Stimulated activated CD8-positive, alpha-beta memory T cell treated with anti-CD3 and anti-CD28 coated beads, Interleukin-12 subunit alpha, Interleukin-12 subunit beta, amount 100 ng/mL, for 24 hours (primary cell): Measurements from ENCODE around the gene TECPR2.

Experiments
- DNase-seq: peaks from one replicate; pipeline ENCODE4 v3.0.0-alpha.2; 2020; ENCODE audit errors: extremely low read depth

The TECPR2 gene

DNA sequence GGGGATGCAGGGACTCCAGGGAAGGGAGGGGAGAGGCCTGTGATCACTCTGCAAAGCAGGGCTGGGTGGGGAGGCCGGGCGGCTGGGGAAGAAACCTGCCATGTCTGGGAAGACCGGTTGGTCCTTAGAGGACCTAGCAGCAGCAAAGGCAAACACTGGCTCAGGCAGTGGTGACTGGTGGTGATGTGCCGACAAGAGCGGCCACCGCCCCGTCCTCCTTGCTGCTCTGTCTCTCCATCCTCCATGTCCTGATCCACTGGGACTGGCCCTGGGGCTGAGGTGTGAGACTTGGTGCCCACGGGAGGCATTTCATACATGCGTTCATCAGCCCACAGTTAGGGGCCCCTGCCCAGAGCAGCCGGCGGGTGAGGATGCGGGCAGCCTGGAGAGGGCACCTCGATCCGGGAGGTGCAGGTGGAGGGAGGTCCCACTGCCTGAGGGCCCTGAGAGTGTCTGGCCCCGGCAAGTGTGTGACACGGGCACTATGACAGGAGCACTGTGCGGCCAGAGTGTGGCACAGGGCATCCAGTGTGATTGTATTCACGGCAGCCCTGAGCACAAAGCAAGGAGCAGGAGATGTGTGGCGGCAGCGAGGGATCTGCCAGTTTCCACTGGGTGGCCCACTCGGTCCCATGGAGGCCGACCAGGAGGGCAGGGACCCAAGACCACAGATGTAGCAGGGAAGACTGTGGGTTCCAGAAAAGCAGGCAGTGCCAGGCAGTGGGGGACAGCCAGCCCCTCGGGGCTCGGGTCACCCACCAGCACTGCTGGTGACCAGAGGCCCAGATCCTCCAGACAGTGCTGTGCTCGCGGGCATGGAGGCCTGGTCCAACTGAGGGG lies 133.0 kb downstream of the TECPR2 start:
- no peak for DNase-seq

- no peak for DNase-seq
Observed at GRCh38 chr14:102496331-102496691, 133.6 kb downstream of the TECPR2 start.

DNA sequence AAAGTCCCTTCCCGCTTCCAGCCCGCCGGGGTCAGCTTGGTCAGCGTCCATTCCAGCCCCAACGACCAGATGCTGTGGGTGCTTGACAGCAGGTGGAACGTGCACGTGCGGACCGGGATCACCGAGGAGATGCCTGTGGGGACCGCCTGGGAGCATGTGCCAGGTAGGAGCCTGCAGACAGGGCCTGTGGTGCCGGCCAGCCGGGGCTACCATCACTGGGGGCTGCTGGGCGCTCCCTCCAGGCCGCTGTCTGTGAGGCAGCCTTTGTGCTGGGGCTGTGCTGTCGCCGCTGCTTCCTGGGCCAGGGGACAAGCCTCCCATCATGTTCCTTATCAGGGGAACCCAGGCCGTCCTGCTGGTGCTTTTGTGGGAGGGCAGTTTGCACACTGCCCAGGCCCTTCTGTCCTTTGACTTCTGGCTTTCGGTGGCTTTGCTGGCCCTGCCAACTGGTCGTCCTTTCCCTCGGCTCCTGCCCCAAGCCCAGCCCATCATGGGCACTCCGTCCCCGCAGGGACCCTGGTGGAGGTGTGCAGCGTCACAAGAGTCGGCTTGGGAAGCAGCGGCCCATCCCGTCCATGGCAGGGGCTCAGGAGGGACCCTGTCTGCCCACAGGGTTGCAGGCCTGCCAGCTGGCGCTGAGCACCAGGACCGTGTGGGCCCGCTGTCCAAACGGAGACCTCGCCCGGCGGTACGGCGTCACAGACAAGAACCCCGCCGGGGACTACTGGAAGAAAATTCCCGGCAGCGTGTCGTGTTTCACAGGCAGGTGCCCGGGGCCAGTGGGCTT lies 134.4 kb downstream of the TECPR2 start:
- DNase-seq = no peak

DNA sequence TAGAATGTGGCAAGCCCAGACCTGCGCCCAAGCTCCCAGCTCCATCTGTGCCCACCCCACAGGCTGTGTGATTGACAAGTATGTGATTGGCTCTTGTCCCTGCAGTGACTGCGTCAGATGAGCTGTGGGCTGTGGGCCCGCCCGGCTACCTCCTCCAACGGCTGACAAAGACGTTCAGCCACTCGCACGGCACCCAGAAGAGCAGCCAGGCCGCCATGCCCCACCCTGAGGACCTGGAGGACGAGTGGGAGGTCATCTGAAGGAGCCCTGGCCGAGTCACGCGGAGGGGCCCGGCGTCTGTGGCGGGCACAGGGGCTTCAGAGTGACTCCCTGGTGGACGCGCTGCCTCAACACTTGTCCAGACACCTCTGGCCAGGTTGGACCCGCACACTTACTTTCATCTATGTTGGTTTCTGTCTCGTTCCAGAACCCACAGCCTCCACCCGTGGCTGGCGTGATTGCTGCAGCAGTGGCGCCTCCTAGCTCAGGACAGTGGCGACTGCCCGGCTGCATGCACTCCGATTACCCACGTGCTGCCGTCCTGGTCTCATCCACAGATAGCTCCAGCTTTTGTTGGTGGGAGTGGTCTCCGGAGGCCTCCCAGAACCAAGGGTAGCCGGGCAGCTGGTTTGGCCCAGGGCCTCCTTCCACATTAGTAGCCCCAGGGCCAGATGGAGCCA lies 135.4 kb downstream of the TECPR2 start:
- no peak for DNase-seq

DNA sequence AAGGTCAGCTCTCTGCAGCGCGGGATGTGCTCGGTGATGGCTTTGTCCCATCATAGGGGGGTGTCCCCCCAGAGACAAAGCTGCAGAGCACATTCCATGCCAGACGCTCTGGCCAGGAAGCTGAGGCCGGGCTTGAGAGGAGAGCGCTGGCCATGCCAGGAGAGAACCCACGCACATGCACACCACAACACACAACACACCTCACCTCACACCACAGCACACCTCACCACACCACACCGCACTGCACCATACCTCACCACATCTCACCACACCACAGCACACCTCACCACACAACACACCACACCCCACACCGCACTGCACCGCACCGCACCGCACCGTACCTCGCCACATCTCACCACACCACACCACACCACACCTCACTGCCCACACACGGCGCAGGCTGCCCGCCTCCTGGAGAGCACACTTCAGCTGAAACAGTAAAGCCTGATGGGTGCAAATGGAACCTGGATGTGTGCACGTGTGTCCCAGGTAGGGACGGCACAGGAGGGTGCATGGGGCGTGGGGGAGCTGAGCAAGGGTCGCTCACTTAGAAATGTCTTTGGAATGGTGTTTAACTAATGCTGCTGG lies 136.0 kb downstream of the TECPR2 start:
- no peak for DNase-seq

- no peak for DNase-seq
Observed at GRCh38 chr14:102499401-102500157, 136.8 kb downstream of the TECPR2 start.

- DNase-seq = no peak
Observed at GRCh38 chr14:102500158-102500662, 137.5 kb downstream of the TECPR2 start.

DNA sequence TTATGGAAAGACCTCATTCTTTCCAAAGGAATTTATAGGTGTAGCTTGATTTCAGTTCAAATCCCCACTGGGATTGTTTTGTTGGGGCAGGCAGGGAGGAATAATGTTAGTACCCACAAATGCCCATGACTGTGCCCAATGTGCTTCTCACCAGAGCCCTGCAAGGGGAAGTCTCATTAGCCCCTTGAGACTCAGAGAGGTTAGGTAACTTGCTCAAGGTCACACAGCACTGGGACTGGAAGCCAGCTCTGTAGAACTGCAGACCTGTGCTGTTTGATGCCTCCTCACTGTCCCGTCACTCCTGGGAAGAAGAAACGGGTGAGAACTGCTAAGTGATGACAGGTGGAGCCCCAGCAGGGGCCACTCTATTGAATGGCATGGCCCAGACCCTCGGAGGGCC lies 138.0 kb downstream of the TECPR2 start:
- DNase-seq = no peak

- DNase-seq = no peak
Observed at GRCh38 chr14:102501751-102502315, 139.1 kb downstream of the TECPR2 start.

GRCh38 chr14:102502571-102502970 lies 139.8 kb downstream of the TECPR2 start:
- DNase-seq = no peak

GRCh38 chr14:102503641-102504327 lies 141.0 kb downstream of the TECPR2 start:
- DNase-seq = no peak

DNA sequence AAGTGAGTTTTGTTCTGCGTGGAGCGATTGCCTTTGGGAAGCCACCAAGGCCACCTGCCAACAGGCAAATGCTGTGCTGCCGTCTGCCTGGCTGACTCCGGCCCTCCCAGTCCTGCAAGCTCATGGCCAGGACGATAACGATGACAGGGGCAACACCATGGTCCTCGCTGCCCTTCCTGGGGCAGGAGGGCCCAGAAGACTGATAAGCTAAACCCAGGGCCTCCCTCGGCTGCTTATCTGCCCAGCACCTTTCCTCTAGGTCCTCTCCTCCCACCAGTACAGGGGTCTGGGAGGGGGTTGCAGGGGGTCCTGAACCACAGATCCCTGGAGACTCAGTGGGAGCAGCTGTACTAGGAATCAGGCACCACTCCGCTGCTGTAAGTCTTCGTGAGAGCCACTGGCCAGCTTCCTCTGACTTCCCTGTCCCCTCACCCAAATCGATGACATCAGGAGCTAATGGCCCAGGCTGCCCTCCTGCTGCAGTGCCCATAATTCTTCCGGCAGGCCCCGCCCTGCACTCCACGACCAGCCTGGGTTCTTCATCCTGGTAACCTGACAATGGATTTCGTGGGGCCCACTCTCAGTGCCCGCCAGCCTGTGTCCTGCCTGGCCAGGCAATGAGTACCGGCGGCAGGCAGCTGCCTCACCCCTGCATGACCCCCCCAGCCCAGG lies 141.7 kb downstream of the TECPR2 start:
- no peak for DNase-seq

DNA sequence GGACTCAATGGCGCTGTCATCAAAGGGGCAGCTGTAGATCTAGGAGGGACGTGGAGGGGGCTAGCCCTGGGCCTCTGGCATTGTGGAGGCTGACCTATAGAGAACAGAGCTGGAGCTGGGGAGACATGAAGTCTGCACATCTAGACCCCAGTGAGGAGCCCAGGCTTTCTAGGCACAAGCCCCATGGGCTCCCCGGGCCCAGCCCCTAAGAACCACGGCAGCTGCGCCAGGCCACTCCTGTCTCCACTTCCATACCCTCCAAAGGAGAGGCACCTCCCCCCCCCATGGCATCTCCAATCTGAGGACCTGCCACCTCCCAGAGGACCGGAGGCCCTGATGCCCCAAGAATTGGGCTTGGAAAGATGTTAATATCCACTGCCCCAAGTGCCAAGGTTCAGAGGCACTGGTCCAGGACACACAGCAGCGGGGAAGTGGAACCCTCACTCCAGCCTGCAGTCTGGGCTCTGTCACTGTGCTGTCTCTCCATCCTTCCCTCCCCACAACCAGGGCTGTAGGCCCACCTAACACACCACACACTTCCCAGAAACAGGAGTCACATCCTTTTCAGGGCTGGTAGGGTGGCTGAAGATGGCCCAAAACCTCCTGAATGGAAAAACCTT lies 142.4 kb downstream of the TECPR2 start:
- no peak for DNase-seq

DNA sequence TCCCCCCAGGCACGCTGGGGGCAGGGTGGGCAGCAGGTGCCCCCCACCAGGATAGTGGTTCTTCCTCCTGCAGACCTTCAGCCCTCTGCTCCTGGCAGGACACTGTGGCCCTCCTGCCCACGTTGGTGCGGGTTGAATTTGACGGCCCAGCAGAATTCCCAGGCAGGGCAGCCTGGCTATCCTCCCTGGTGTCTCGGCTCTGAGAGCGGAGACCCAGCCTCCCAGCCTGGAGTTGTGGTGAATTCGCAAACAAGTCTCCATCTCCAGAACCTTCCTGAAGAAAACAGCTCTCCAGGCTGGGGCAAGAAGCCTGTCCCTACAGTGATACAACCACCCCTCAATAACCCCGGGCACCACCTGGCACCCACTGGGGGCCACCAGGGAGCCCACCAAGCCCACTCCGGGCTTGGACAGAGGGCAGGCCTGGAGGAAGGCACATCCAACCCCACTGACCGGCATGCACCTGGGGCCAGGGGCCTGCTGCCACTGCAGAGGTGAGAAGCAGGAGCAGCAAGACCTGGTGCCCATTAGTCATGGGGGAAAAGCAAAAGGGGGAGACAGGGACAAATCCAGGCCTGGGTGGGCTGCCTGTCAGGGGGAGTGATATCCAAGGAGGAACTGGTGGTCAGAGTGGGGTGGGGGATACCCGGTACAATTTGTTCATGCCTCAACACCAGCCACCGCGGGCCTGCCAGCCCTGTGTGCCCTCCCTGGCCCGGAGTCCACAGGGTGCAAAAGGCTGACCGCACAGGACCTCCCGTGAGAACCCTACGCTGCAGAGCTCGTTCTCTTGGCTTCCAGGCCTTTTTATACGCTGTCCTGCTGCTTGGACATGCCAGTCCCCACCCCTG lies 143.3 kb downstream of the TECPR2 start:
- no peak for DNase-seq

DNA sequence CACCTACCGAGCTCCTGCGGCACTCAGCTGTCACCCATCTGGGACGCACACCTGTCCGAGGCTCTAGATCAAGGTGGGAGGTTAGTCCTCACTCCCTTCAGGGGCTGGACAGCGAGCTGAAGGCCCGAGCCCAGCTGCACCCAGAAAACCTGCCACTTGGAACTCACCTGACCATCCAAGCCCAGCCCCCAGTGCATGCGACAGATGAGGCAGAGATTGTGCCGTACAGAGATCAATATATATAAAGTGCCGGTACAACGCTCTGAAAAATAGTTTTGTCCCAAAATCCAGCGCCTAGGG lies 143.8 kb downstream of the TECPR2 start:
- DNase-seq = no peak

DNA sequence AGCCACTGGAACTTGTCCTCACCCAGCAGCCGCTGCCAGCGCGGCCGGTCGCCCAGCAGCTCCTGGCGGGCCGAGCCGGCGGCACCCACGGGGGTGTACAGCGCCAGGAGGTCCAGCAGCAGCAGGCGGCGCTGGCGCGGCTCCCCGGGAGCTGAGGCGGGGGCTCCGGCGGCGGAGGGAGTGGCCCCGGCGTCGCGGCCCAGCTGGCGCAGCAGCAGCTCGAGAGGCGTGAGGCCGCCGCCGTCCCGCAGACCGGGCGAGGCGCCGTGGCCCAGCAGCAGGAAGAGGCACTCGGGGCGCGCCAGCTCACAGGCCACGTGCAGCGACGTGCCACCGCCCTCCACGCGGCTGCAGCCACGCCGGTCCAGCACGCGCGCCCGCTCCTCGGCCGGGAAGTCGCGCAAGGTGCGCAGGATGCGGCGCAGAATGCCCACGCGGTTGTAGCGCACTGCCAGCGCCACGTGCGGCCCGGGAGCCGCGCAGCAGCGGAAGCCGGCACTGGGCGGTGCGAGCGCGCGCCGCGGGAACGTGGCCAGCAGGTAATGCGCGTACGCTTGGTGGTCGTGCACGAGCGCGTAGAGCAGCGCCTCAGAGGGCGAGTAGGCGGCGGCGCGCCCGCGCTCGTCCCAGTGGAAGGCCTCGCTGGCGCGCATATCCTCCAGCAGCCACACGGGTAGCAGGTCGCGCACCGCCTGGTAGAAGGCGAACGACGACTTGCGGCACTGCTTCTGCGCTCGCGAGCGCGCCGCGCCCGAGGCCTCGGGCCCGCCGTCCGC lies 144.5 kb downstream of the TECPR2 start:
- no peak for DNase-seq

GRCh38 chr14:102507857-102508312 lies 145.1 kb downstream of the TECPR2 start:
- DNase-seq = no peak

GRCh38 chr14:102508410-102508773 lies 145.7 kb downstream of the TECPR2 start:
- no peak for DNase-seq
